EH (cell line): ENCODE measurements around the gene EXOSC9.
A peak's percentile ranks its signal among the peaks of the same experiment; 100 is the strongest.

Experiments used
- DNase-seq: peaks from one replicate; pipeline ENCODE4 v3.0.0-alpha.2; 2015; ENCODE audit warnings: low read depth

The EXOSC9 gene

DNA sequence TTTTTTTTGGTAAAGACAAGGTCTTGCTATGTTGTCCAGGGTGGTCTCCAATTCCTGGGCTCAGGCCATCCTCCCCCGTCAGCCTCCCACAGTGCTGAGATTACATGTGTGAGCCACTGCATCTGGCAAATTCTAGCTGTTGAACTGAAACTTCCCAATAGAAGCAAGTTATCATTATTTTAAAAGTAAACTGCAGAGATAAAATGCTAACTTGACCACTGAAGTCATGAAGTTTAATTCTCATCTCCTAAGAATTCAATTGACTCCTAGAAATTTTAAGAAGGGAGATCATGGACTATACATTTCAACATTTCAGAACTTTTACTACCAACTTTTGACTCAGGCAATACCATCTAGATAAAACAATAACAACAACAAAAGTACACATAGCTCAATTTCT is 11.7 kb upstream of the EXOSC9 start:
- DNase-seq, result peak; percentile 38

DNA sequence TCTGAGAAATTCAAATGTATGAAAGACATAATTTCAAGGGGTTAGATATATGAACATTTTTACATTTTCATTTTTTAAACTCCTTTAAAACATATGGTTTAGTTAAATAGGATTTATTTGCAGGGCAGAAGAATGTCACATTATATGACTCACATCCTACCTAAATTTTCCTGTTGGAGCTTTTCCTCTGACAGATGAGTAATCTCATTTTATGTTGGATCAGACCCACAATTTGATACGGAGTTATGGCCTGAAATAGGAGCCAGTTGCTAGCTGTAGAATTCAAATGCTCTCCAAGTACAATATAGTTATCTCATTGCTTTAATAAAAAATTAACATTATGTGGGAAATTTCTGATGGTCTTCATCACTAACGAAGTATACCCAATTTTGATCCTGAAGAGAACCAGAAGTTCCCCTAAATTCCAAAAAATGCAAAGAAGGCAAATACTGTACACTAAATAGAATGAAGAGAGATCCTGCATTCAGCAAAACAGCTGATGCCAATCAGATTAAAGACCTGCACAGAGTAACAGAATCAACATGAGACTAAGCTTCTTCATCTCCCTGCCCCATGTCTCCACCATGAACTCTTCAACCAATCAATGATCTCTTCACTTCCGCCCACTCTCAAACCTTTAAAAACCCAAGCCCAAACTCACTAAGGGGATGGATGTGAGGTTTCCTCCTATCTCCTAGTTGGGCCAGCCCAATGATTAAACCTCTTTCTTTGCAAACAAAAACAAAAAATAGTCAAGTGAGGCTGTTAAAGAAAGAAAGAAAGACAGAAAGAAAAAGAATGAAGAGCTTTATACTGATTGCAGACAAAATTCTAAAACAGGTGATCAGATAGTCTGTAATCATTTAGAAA is 10.9 kb upstream of the EXOSC9 start:
- peak; percentile 86 for DNase-seq

DNA sequence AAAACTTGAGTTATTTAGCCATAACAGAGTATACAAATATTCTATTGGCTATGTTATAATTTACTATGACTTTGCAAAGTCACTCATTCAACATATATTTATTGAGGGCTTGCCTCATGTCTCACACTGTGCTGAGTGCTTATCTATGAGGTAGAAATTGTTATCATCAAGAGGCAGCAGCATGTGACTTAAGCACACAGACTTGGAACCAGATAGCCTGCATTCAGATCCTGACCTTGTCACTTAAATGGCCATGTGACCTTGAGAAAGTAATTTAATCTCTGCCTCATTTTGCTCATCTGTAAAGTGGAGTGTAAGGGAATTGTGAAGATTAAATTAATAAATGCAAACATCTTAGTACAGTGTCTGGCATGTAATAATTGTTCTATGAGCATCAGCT is 10.1 kb upstream of the EXOSC9 start:
- DNase-seq, result no peak

DNA sequence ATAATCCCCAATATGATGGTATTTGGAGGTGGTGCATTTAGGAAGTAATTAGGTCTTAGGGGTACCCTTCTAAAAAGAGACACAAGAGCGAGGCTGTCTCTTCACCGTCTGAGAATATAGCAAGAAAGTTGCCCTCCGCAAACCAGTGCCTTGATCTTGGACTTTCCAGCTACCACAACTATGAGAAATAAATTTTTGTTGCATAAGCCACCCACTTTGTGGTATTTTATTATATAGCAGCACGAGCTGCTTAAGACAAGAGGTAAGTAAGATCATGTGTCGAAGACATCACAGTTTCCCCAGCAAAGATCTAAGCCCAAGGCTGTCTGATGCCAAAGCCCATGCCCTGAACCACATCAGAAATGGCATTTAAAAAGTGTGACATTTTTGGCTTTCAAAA is 9.6 kb upstream of the EXOSC9 start:
- DNase-seq, result peak; percentile 89

DNA sequence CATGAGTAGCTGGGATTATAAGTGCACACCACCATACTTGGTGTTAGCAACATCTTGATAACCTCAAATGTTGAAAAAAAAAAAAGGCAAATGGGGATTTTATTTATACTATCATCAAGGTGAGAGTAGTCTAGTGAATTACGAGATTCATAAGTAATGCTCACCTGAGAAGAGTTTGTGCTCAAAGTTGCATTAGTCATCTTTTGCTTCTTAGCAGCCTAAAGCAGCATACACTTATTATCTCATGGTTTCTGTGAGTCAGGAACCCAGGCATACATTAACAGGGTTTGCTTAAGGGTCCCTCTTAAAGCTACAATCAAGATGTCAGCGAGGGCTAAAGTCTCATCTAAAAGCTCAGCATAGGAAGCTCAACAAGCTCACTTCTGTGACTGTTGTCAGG is 8.2 kb upstream of the EXOSC9 start:
- DNase-seq, result no peak

DNA sequence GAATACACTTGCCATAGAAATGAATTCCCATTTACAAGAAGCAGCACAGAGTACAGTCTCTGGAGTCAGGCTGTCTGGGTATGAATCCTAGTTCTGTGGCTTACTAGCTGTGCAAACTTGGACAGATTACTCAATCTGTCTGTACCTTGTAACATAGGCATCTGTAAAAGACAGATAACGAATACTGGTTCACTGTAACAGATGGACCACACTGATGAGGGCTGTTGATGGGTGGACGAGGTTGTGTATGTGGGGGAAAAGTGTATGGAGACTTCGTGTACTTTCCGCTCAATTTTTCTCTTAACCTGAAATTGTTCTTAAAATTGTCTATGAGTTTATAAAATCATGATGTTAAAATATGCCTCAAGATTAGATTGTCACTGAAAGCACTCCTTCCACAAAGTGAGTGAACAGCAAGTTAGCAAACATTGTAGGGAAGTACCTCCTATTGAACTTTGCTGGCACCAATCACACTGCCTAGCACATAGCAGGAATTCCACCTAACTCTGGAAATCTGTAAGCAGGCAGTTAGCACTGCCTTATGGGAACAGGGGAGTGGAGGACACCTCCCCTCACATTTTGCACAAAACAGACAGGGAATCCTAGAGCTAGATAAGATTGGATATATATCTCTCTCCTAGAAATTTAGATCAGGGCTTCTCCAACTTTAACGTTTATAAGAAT is 6.5 kb upstream of the EXOSC9 start:
- peak; percentile 30 for DNase-seq

DNA sequence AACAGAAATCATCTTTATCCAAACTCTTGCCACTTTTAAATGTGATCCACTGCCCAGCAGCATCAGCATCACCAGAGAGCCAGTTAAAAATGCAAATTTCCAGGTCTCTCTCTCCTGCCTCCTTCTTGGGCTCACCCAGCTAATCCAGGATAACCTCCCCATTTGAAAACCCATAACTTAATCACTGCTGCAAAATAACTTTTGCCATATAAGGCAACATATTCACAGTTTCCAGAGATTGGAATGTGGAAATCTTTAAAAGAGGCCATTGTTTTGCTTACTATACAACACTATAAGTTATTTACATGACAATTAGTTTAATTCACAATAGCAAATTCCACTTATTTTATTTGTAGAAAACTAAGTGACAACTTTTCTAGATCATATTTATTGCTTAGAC is 4.8 kb upstream of the EXOSC9 start:
- DNase-seq, result peak; percentile 33

DNA sequence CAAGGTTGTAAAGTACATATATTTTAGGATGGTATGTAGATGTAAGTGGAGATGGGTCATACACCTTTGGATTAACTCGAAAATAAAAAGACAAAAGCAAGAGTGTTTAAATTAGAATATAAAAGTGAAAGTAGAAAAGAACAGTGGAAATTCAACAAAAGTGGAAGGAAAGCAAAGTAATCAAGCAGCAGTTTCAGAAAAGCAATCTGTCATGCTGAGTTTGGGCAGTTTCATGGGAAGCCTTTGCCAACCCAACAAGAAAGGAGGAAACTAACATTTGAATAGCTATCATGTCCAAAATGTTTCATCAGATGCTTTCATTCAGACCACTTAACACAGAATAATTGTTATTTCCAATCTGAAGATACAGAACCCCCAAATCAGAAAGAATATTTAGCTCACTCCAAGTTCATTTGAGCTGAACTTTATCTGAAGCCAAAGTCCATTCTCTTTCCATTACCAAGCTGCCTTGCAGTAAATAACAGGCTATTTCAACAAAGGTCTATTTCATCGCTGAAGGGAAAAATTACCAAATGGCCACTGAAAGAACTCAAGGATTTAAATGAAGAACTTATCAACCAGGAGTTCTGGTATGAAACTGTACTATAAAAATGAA is 1.8 kb upstream of the EXOSC9 start:
- no peak for DNase-seq

DNA sequence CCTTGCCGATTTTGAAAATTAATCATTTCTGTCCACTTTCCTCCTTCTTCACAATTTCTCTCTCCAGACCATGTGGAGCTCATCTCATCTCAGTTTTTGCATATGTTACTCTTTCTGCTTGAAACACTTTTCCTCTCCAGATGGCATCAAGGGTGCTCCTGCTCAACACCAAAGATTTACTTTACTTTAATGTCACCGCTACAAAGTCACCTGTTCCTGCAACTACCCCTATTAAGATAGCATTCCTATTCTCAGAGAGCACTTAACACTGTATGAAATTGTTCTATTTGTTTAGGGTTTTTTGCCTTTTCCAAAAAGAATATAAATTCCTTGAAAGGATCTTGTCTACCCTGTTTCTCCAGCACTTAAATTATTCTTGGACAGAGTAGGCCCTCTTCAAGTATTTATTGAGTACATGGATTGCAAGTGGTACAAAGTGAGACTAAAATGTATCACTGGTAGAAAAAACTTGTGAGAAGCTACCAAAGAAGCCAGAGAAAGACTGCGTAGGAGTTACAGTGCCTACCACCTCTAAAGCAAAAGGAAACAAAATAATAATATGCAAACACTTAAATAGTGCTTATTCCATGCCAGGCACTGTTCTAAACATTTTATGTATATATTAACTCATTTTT is 1.1 kb upstream of the EXOSC9 start:
- no peak for DNase-seq

DNA sequence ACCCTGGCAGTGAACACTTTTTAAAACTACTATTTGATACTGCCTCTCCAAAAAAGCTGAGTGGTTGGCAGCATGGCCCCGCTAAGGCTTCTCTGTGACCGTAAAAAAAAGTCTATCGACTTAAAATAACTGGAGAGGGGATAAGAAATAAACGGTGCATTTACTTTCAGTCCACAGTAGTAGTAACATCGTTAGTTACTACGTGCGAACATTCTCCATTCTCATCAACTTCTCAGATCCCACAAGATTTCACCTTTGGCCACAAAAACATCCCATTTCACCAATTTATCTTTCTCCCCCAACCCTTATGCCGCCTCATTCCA is 524 bp upstream of the EXOSC9 start:
- no peak for DNase-seq

DNA sequence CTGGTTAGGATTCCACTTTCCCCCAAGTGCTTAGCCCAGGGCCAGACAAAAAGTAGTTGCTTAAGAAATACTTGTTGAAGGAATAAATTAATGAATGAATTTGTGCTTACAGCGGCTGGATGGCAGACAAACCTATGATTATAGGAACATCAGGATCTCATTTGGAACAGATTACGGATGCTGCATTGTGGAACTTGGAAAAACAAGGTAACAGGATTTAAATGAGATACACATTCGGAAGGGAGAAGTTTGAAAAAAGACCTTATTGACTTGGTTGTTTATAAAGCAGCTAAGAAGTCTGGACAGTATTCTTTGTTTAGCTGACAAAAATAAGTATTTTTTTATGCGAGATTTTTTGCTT is 572 bp downstream of the EXOSC9 start:
- DNase-seq, result no peak

DNA sequence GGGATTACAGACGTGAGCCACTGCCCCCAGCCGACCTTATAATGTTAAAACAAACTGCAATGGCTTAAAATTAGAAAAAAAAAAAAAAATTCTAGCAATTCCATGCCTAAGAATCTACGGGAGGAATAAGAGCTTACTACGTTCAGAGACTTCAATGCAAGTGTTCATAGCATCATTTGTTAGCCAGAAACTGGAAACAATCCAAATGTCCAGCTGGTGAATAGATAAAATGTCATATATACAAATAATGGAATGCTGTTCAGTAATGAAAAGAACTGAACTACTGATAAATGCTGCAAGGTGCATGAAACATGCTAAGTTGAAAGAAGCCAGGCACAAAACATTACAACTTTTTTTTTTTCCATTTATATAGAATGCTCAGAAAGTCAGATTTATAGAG is 5.3 kb downstream of the EXOSC9 start:
- DNase-seq, result no peak

DNA sequence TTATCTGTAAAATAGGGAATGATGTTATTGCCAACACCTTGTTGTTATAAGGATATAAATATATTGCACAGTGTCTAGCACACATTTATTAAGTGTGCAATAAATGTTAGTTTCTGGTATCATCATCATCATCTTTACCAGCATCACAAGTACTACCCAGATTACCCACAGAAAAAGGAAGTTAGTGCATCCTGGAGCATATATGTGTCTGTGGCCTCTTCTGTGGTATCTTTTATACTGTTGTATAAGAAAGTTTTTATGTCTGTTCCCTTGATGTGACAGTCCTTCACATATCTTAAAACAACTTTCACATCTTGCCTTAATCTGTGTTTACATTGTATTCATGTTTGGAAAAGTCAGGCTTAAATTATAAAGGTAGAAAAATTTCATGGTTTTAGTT is 10.0 kb downstream of the EXOSC9 start:
- DNase-seq, result no peak

DNA sequence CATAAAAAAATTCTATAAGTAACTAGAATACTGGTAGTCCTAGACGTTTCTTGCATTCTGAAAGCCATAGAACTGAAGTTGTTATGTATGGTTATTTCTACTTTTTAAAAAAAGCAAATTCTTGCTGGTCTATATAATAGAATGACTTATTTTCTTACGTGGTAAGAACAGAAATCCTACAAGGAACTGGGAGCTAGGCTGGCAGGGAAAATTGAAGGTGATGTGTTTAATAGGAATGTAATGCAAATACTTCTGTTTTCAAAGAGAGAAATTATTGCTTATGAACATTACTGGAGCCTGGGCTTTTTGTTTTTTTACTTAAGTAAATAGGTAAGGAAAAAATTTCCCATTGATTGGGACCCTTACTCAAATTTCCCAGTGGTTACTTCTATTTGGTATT is 13.6 kb downstream of the EXOSC9 start:
- peak; percentile 47 for DNase-seq

DNA sequence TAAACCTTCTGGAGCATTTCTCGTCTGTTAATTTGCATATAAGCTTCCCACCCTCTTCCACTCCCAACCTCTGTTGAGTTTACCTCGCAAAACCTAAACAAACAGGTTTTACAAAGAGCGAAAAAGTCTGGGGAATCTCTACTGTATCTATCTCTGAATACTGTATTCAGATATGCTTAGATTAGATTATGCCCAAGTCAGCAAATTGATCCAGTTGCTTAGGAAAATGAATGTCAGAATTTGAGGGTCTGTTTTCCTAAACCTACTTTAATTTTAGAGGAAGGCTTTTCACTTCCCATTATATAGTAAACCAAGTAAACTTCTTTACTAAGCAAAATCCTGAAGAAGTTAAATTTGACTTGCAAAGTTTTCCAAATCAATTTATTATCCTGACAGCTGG is 15.9 kb downstream of the EXOSC9 start:
- no peak for DNase-seq

DNA sequence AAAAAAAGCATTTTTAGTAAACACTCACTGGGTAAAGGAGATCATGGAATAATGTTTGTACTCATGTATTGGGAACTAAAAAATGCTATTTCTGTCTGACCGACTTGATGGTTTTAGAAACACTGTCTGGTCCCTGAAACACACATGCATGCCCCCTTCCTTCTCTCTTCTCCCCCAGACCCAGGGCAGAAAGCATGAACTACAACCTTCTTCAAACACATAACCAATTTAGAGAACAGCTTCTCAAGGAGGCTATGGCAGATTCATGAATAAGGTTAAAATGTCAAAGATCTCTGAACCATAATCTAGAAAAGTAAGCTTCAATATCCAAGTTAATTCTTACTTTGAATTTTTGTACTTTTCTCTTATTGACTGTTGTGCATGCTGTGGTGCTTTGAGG is 16.6 kb downstream of the EXOSC9 start:
- DNase-seq, result no peak

DNA sequence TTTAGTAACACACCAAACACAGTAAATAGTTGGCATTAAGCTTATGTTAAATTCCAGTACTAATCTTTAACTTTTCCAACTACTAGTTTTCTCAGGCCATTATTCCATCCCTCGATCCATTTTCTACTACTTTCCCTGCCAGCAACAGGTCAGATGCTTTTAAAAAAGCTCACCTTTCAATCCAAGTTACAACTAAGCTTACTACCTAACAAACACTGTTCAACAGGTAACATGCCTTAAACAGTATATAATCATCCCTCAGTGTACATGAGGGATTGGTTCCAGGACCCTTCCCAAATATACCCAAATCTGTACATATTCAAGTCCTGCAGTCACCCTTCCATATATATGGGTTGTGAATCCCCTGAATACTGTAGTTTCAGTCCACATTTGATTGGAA is 17.1 kb downstream of the EXOSC9 start:
- no peak for DNase-seq

DNA sequence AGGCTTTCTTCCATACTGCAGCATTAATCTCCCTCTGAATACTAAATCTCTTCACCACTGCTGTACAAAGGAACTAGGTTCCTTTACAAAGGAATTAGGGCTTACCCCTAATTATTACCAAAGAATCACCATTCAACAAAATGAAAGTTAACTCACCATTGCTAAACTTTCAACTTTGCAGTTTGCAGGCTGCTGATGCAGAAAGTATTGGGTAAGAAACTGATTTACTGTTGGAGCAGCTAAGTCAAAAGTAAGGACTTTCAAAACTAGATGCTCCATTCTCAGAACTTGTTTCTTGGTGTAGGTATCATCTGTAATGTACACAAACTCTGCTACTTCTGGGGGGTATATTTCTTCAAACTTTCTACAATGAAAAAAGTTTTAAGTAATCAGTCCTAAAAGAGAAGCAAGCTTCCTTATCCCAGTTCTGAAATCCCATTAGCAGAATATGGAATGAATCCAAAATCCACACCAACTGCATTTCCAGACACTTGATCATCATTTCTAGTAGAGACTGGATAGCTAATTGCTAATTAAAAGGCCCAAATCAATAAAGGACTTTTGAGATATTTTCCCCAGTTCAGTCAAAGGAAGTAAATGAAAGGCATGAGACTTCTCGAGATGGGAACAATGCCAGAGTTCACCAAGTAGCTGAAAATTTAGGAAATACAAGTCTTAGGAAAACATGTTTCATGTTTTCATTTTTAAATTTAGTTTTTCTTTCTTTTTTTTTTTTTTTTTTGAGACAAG is 18.3 kb downstream of the EXOSC9 start:
- peak; percentile 59 for DNase-seq

DNA sequence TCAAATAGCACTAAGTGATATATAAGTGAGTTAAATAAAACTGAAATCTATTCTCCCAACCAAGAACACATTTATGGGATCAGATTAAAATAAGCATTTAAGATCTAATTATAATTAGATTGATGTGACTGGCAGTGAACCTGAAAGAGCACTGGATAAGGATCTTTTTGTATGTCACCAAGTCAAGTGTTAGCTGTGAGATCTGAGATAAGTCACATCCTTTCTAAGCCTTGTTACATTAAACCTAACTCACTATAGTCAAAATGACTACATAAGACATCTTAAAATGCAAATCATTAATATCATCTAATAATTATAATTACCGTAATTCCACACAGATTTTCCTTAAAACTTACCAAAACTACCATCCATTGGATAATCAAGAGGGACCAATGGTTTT is 20.9 kb downstream of the EXOSC9 start:
- peak; percentile 10 for DNase-seq

DNA sequence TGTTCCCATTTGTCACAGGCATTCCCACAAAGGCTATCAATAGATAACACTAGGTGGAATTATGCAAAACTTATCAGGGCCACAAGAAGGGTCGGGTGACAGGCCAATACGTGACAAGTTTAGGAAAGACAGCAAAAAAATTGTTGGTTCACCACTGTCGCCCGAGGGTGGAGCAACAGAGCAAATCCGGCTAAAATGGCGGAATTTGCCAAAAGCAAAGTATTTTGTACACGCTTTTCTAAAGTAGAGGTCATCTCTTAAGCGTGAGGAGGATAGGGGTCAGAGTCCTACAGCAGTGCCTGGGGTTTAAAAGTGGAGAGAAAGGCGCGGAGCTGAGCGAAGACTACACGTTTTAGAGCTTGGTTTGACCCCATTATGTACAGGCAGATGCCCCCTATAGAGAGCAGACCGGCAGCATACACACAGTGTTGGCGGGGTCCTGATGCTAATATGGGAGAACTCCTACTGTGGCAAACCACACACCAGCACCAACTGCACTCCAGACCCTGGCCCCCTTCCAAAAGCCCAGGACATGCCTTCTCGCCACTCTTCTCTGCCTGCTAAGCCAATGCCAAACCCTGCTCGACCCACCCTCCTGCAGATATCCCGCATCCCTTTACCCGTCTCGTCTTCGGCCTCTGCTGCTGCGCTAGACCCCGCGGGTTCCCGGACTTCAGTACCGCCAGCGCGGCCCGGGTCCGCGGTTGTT is 21.8 kb downstream of the EXOSC9 start:
- DNase-seq, result peak; percentile 48

DNA sequence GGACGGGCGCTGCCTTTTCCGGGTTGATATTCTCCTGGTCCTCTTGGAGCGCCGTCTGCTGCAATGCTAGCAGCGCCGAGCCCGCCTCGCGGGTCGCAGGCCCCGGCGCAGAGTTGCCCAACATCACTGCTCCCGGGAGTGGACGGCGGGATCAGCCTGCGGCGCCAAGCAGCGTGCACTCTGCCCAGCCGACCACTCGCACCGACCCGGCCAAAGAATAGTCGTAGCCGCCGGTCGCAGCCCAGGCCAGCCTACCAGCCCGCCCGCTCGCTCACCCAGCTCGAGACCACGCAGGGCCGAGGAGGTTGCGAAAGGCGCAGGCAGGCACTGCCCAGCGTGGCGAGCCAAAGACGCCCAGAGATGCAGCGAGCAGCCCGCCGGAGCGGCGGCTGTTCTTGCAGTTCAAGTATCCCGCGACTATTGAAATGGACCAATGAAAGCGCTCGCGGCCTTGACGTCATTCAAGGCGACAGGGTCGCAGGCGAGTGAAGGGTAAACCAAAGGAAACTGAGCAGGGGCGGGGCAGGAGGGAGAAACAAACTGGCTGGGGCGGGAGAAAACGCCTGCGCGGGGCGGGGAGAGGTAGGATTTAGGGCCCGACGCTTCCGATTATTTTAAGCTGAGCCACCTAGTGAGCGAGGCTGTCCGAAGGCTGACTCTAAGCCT is 22.5 kb downstream of the EXOSC9 start, which contains the start of gene CCNA2:
Gene CCNA2, minus strand, starts transcription at position 379 of the 666 bp plus-strand sequence. Its CDS starts 255 bp downstream, at position 124.
- peak; percentile 95 for DNase-seq
